ENCODE data around the gene AUTS2. TPM values are rescaled to one million over a fixed set of nuclear protein-coding genes. Genes with fewer than 3 reads are reported as not detected.

The AUTS2 gene
- total and polyA plus RNA-seq, 10 of the 15 experiments (the other 5 are each of a cell fraction or from before 2014, with no cell fraction given) = 6.4 to 55.6 (median 21.6) TPM

DNA sequence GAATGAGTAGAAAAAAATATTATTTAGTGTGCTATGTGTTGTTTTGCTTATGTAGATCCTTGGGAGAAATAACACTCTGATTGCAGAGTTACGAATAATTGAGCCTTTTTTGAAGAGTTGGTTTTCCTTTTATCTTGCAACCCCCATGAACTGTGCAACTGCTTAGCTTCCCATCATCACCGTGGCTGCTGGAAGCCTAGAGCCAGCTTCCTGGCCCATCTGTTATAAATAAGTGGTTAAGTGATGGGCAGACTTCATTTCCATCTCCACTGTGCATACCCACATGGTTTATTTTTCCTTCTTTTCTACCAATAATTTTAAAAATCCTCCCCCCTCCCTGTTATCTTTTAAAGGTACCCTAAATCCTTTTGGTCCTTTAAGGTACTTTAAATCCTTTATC lies 978.8 kb downstream of the AUTS2 start (continued):
- TF ChIP-seq TBL1XR1 (IDR thresholded peaks at IDR 0.05; ENCODE audit: low read depth, low read length) (no peak), CHD2 (IDR thresholded peaks at IDR 0.05; ENCODE audit: borderline replicate concordance, low read depth, low read length) (no peak)
- TF ChIP-seq, protein P1, sequence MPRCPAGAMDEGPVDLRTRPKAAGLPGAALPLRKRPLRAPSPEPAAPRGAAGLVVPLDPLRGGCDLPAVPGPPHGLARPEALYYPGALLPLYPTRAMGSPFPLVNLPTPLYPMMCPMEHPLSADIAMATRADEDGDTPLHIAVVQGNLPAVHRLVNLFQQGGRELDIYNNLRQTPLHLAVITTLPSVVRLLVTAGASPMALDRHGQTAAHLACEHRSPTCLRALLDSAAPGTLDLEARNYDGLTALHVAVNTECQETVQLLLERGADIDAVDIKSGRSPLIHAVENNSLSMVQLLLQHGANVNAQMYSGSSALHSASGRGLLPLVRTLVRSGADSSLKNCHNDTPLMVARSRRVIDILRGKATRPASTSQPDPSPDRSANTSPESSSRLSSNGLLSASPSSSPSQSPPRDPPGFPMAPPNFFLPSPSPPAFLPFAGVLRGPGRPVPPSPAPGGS (IDR thresholded peaks at IDR 0.05; ENCODE audit: borderline replicate concordance, insufficient read depth, low read depth, low read length, poor library complexity, severe bottlenecking) = no peak

DNA sequence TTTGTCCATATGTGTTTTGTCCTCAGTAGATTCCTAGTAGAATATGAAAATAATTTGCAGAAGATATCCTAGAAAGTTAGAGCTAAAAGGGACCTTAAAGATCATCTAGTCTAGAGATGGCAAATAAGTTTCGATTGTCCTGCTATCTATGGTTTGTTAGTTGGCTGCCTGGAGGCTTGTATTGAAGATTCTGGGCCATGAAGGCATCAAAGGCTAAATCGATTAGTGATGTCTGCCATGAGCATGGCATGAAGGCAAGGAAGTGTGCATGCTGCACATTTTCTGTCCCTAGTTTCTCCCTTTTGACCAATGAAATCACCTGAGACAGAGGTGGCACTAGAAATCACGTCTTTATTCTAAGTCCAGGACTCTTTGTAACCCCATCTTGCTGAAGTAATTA lies 979.9 kb downstream of the AUTS2 start:
- TF ChIP-seq, protein P2, sequence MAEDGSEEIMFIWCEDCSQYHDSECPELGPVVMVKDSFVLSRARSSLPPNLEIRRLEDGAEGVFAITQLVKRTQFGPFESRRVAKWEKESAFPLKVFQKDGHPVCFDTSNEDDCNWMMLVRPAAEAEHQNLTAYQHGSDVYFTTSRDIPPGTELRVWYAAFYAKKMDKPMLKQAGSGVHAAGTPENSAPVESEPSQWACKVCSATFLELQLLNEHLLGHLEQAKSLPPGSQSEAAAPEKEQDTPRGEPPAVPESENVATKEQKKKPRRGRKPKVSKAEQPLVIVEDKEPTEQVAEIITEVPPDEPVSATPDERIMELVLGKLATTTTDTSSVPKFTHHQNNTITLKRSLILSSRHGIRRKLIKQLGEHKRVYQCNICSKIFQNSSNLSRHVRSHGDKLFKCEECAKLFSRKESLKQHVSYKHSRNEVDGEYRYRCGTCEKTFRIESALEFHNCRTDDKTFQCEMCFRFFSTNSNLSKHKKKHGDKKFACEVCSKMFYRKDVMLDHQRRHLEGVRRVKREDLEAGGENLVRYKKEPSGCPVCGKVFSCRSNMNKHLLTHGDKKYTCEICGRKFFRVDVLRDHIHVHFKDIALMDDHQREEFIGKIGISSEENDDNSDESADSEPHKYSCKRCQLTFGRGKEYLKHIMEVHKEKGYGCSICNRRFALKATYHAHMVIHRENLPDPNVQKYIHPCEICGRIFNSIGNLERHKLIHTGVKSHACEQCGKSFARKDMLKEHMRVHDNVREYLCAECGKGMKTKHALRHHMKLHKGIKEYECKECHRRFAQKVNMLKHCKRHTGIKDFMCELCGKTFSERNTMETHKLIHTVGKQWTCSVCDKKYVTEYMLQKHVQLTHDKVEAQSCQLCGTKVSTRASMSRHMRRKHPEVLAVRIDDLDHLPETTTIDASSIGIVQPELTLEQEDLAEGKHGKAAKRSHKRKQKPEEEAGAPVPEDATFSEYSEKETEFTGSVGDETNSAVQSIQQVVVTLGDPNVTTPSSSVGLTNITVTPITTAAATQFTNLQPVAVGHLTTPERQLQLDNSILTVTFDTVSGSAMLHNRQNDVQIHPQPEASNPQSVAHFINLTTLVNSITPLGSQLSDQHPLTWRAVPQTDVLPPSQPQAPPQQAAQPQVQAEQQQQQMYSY (CRISPR knock-in tag; IDR thresholded peaks at IDR 0.05) = no peak
- TF ChIP-seq SRF (IDR thresholded peaks at IDR 0.05; ENCODE audit: low read depth in 2 of 2, low read length in 2 of 2) (no peak), RBBP5 (conservative IDR thresholded peaks at IDR 0.05) (no peak), SMC3 (IDR thresholded peaks at IDR 0.05; ENCODE audit: borderline replicate concordance, low read length) (no peak), SP1 (IDR thresholded peaks at IDR 0.05; ENCODE audit: low read depth, low read length) (no peak)
- TF ChIP-seq, protein P3, sequence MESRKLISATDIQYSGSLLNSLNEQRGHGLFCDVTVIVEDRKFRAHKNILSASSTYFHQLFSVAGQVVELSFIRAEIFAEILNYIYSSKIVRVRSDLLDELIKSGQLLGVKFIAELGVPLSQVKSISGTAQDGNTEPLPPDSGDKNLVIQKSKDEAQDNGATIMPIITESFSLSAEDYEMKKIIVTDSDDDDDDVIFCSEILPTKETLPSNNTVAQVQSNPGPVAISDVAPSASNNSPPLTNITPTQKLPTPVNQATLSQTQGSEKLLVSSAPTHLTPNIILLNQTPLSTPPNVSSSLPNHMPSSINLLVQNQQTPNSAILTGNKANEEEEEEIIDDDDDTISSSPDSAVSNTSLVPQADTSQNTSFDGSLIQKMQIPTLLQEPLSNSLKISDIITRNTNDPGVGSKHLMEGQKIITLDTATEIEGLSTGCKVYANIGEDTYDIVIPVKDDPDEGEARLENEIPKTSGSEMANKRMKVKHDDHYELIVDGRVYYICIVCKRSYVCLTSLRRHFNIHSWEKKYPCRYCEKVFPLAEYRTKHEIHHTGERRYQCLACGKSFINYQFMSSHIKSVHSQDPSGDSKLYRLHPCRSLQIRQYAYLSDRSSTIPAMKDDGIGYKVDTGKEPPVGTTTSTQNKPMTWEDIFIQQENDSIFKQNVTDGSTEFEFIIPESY (IDR thresholded peaks at IDR 0.05) = no peak
- H3K27me3 ChIP-seq (replicated peaks in 1 of 2; ENCODE audit: control insufficient read depth in 2 of 2, insufficient read depth in 2 of 2, low read length in 1 of 2) = no peaks in the 10 kb centered on the region
- no peak overlapping the region for H3K27ac ChIP-seq (ENCODE audit: control insufficient read depth, insufficient read depth)
- intact Hi-C loops (cut with micrococcal nuclease; ENCODE audit: unreplicated experiment) = no loop called here
- no peaks in the 10 kb centered on the region for H3K36me3 ChIP-seq (ENCODE audit: control insufficient read depth in 2 of 2, insufficient read depth in 2 of 2, low read length in 1 of 2)
- SMC1A ChIA-PET (ENCODE audit: uncharacterized antibody, unreplicated experiment) = interaction anchor here (0.6 to 0.9 kb wide), 2 partner anchors 14 to 989 kb away, joined by 3 read pairs; no protein-coding TSS in a partner anchor
- POLR2A ChIA-PET = no interaction called here
- in situ Hi-C loops (cut with MboI) = no loop called here
- FAIRE-seq (no peak), ATAC-seq (no peak), DNase-seq (ENCODE audit: low read depth, low spot score) (no peak)
- no peak overlapping the region for H3K4me2 ChIP-seq (ENCODE audit: control insufficient read depth, insufficient read depth)
- no TSS peak for BruUV-seq (replicated peaks)
- no peaks in the 10 kb centered on the region for H3K9me3 ChIP-seq (replicated peaks; ENCODE audit: control insufficient read depth, insufficient read depth, low read length)
- no peaks in the 10 kb centered on the region for H3K4me1 ChIP-seq (ENCODE audit: control insufficient read depth, insufficient read depth, low read length)
- no peaks in the 10 kb centered on the region for H3K79me2 ChIP-seq (ENCODE audit: control insufficient read depth, insufficient read depth, low read length)
- no peak overlapping the region for H2AFZ ChIP-seq (ENCODE audit: control insufficient read depth, low read depth, low read length)
- RAD21 ChIA-PET (ENCODE audit: unreplicated experiment) = interaction anchor here (0.6 kb wide), 1 partner anchor 97 kb away, joined by 3 read pairs; no protein-coding TSS in a partner anchor
- 34% methylated on average over 3 of the region's 3 CpGs for WGBS (ENCODE audit: insufficient coverage, insufficient replicate concordance, low lambda C conversion rate, missing lambda C conversion rate)
- no peak overlapping the region for H3K9ac ChIP-seq (ENCODE audit: control insufficient read depth, insufficient read depth, low read length)
- no peak overlapping the region for H3K4me3 ChIP-seq
- CTCF ChIA-PET = interaction anchor here (1.1 kb wide), 1 partner anchor 196 kb away, joined by 3 read pairs; no protein-coding TSS in a partner anchor
- H4K20me1 ChIP-seq (ENCODE audit: control insufficient read depth, insufficient read depth) = no peaks in the 10 kb centered on the region

Data from GM12878 (cell line).